Parathyroid adenoma (tissue), 2 donors: ENCODE measurements around the gene SSRP1.

Experiments used
- H2AFZ ChIP-seq: fragments of 300-600 bp; sonication (generic); one replicate; pipeline ENCODE4 v1.7.0; 2017; ENCODE audit warnings: antibody characterized with exemption, mild to moderate bottlenecking
- H3K27ac ChIP-seq: fragments of 300-600 bp; sonication (generic); one replicate; pipeline ENCODE4 v1.7.0; 2017
- H3K27me3 ChIP-seq: fragments of 300-600 bp; sonication (generic); one replicate; pipeline ENCODE4 v1.7.0; 2017; ENCODE audit warnings: low read length; ENCODE audit not compliant: control insufficient read depth, insufficient read depth
- H3K36me3 ChIP-seq: fragments of 300-600 bp; sonication (generic); one replicate; pipeline ENCODE4 v1.7.0; 2017; ENCODE audit warnings: low read length; ENCODE audit not compliant: control insufficient read depth, insufficient read depth
- H3K4me1 ChIP-seq: fragments of 300-600 bp; sonication (generic); one replicate; pipeline ENCODE4 v1.7.0; 2017; ENCODE audit warnings: control low read depth
- H3K4me2 ChIP-seq: fragments of 300-600 bp; sonication (generic); one replicate; pipeline ENCODE4 v1.7.0; 2017; ENCODE audit warnings: low read length
- H3K4me3 ChIP-seq: fragments of 300-600 bp; sonication (generic); one replicate; pipeline ENCODE4 v1.7.0; 2017; ENCODE audit warnings: low read depth, low read length
- H3K79me2 ChIP-seq: fragments of 300-600 bp; sonication (generic); one replicate; pipeline ENCODE4 v1.7.0; 2017; ENCODE audit warnings: control low read depth
- H3K9ac ChIP-seq: fragments of 300-600 bp; sonication (generic); one replicate; pipeline ENCODE4 v1.7.0; 2017; ENCODE audit warnings: mild to moderate bottlenecking
- H3K9me3 ChIP-seq: fragments of 300-600 bp; sonication (generic); one replicate; pipeline ENCODE4 v1.7.0; 2017; ENCODE audit warnings: low read length; ENCODE audit not compliant: control insufficient read depth
- TF ChIP-seq, protein P1 (sequence below): fragments of 300-600 bp; sonication (generic); IDR thresholded peaks from one replicate; pipeline ENCODE4 v1.7.0; 2017; ENCODE audit warnings: antibody characterized with exemption, mild to moderate bottlenecking
- donor health status: primary hyperparathyroidism.

The SSRP1 gene

DNA sequence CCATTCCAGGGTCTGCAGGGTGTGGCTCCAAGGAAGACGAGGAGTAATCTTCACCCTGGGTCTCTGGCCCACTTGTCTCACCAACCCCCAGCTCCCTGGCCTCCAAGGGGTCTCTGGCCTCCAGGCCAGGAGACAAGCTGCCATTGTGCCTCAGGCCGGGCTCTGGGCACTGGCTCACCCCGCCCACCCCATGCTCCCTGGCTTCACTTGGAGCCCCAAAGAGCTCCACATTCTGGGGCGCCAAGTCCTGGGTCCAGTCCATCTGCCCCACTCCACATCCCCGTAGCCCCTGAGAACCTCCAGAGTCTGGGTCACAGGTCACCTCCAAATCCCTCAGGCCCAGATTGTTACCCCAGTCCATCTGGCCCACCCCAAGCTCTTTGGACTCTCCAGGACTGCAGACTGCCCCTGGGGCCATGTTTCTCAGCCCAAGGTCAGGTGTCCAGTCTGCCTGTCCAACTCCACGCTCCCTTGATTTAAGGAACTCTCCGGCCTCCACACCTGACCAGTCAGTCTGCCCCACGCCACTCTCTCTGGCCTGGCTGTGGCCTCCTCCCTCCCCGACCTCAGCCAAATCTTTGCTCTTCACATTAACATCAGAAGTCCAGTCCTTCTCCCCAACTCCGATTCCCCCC lies 27.1 kb downstream of the SSRP1 start:
- Histone ChIP-seq H2AFZ (no peak overlapping the region), H3K27me3 (no peaks in the 10 kb centered on the region), H3K27ac (no peak overlapping the region), H3K9me3 (no peaks in the 10 kb centered on the region), H3K4me2 (no peak overlapping the region), H3K79me2 (peaks cover 3% of the 10 kb centered on the region), H3K36me3 (no peaks in the 10 kb centered on the region), H3K4me1 (peaks cover 12% of the 10 kb centered on the region), H3K4me3 (no peak overlapping the region), H3K9ac (no peak overlapping the region)
- TF ChIP-seq, protein P1, sequence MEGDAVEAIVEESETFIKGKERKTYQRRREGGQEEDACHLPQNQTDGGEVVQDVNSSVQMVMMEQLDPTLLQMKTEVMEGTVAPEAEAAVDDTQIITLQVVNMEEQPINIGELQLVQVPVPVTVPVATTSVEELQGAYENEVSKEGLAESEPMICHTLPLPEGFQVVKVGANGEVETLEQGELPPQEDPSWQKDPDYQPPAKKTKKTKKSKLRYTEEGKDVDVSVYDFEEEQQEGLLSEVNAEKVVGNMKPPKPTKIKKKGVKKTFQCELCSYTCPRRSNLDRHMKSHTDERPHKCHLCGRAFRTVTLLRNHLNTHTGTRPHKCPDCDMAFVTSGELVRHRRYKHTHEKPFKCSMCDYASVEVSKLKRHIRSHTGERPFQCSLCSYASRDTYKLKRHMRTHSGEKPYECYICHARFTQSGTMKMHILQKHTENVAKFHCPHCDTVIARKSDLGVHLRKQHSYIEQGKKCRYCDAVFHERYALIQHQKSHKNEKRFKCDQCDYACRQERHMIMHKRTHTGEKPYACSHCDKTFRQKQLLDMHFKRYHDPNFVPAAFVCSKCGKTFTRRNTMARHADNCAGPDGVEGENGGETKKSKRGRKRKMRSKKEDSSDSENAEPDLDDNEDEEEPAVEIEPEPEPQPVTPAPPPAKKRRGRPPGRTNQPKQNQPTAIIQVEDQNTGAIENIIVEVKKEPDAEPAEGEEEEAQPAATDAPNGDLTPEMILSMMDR = no peak

DNA sequence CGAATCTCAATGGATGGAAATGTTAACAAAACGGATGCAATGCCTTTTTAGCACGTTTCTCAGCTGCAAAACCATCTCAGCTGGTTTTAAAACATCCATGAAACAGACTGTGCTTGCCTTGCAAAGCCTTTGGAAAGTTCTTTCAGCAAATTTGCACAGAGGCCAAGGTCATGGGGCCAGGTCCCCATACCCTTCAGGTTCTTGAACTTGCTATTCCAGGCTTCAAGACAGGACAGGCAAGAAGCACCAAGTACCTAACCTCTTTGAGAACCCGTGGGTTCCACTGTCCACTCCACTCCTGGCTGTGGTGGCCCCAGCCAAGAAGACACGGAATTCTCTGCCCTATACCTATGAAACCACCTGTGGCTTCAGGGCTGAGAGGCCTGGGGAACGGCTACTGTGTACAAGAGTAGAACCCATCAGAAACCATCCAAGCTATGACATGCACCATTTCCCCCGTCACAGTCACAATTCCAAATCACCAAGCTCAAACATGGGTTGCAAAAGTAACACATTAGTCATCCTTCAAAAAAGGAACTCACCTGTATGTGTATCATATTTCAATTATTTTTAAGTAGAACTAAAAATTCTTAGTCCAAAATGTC lies 27.9 kb downstream of the SSRP1 start:
- Histone ChIP-seq H3K27ac (no peak overlapping the region), H3K9me3 (no peaks in the 10 kb centered on the region), H3K4me2 (no peak overlapping the region), H2AFZ (no peak overlapping the region), H3K79me2 (peaks cover 3% of the 10 kb centered on the region), H3K4me1 (peaks cover 12% of the 10 kb centered on the region), H3K36me3 (no peaks in the 10 kb centered on the region), H3K27me3 (no peaks in the 10 kb centered on the region), H3K4me3 (no peak overlapping the region), H3K9ac (no peak overlapping the region)
- TF ChIP-seq, protein P1 = no peak

DNA sequence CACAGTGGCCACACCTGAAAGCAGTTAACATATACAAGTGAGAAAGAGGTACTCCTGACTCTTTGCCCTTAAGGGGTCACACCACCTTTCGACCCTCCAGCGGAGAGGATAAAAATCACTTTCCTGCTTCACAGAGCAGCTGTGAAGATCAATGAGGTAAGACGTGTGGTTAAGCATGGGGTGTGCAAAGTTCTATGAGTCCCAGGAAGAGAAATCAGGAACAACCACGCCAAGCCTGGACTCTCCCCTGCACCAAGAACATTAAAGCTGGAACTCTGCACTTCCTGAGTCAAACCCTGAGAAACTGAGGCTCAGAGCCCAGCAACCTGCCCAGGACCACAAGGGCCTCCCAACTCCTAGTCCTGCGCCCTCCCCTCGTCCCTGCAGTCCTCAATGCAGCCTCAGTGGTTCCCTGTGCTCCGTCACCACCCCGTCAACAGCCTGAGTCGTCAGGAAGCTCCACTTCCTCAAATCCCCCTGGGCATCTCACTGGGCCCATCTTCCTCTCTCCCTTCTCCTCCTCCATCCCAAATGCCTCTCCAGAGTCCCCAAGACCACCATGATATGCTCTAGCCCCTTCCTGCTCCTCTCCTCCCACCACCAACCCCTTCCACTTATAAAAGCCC lies 28.6 kb downstream of the SSRP1 start:
- Histone ChIP-seq H3K4me1 (peaks cover 12% of the 10 kb centered on the region), H3K36me3 (no peaks in the 10 kb centered on the region), H3K9ac (no peak overlapping the region), H3K9me3 (no peaks in the 10 kb centered on the region), H3K27ac (no peak overlapping the region), H3K4me2 (no peak overlapping the region), H3K27me3 (no peaks in the 10 kb centered on the region), H3K4me3 (no peak overlapping the region), H3K79me2 (peaks cover 3% of the 10 kb centered on the region), H2AFZ (no peak overlapping the region)
- TF ChIP-seq, protein P1 = no peak

DNA sequence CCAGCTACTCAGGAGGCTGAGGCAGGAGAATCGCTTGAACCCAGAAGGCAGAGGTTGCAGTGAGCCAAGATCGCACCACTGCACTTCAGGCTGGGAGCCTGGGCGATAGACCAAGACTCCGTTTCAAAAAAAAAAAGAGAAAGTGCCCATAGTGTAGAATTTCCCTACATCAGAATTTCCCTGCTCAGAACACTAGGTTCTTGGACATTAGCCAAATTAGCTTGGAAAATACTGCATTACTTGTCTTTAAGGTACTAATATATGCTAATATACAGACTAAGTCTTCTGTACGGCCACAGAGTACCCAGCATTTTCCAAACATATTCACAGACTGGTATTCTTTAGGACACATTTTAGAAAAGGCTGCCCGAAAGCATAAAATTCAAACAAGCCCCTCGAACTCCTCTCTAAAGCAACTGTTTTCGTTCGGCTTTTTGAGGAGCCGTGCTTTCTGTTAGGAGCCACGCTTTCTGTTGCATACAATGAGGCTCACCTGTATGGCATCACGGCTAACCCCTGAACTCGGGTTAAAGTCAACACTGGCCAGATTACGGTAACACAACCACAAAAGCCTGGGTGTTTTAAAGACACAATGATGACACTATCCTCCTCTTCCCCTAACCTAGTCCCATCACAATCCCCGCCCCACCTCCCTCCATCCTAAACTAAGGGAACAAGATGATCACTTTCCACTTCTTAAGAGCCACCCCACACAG lies 29.4 kb downstream of the SSRP1 start:
- no peak overlapping the region for H3K27ac ChIP-seq
- H3K4me1 ChIP-seq = peaks cover 8% of the 10 kb centered on the region
- TF ChIP-seq, protein P1 = no peak
- no peaks in the 10 kb centered on the region for H3K27me3 ChIP-seq
- no peaks in the 10 kb centered on the region for H3K9me3 ChIP-seq
- H3K79me2 ChIP-seq = peaks cover 3% of the 10 kb centered on the region
- no peak overlapping the region for H2AFZ ChIP-seq
- no peak overlapping the region for H3K9ac ChIP-seq
- H3K4me3 ChIP-seq = no peak overlapping the region
- H3K36me3 ChIP-seq = no peaks in the 10 kb centered on the region
- no peak overlapping the region for H3K4me2 ChIP-seq
